Right hindlimb (tissue), 1 donor: Measurements from ENCODE around the gene SLC9A3.

Source experiments
- DNase-seq: peaks from one replicate; pipeline ENCODE4 v3.0.0-alpha.2; 2018

Gene SLC9A3

GRCh38 chr5:554284-554988, 30.2 kb upstream of the SLC9A3 start:
- peak; percentile 12 for DNase-seq

GRCh38 chr5:553874-554273, 29.6 kb upstream of the SLC9A3 start:
- DNase-seq: peak; percentile 9

GRCh38 chr5:551406-551805, 27.2 kb upstream of the SLC9A3 start:
- DNase-seq: no peak

GRCh38 chr5:549229-549628, 25.0 kb upstream of the SLC9A3 start:
- no peak for DNase-seq

GRCh38 chr5:548256-548655, 24.0 kb upstream of the SLC9A3 start:
- no peak for DNase-seq

- no peak for DNase-seq
Observed at GRCh38 chr5:547086-547924, 23.1 kb upstream of the SLC9A3 start.

- no peak for DNase-seq
Observed at GRCh38 chr5:546376-546908, 22.2 kb upstream of the SLC9A3 start.

- DNase-seq: no peak
Observed at GRCh38 chr5:545641-546375, 21.6 kb upstream of the SLC9A3 start.

- no peak for DNase-seq
Observed at GRCh38 chr5:544675-545355, 20.6 kb upstream of the SLC9A3 start.

- no peak for DNase-seq
Observed at GRCh38 chr5:543755-544674, 19.8 kb upstream of the SLC9A3 start.

GRCh38 chr5:543351-543750, 19.1 kb upstream of the SLC9A3 start:
- no peak for DNase-seq

GRCh38 chr5:542319-543311, 18.4 kb upstream of the SLC9A3 start:
- no peak for DNase-seq

GRCh38 chr5:541539-542318, 17.5 kb upstream of the SLC9A3 start:
- DNase-seq: no peak

- DNase-seq: peak; percentile 46
Observed at GRCh38 chr5:540906-541538, 16.8 kb upstream of the SLC9A3 start.

GRCh38 chr5:540071-540905, 16.0 kb upstream of the SLC9A3 start:
- no peak for DNase-seq

- no peak for DNase-seq
Observed at GRCh38 chr5:539469-540070, 15.3 kb upstream of the SLC9A3 start.

- no peak for DNase-seq
Observed at GRCh38 chr5:538801-539468, 14.7 kb upstream of the SLC9A3 start.
